Epithelial cell of proximal tubule (primary cell): ENCODE measurements around the gene TMC4. TPM values are rescaled to one million over a fixed set of nuclear protein-coding genes. Genes with fewer than 3 reads are reported as not detected.

ENCODE experiments used
- DNase-seq: peaks from one replicate; pipeline ENCODE4 v3.0.0-alpha.2; 2011; ENCODE audit warnings: low read depth
- H3K4me3 ChIP-seq: 2 replicates; pipeline ENCODE4 v1.5.1; 2011; ENCODE audit warnings: low read depth, mild to moderate bottlenecking, low read length
- total RNA-seq: library from RNA; depleted of rRNA; stranded (reverse); fragments of >200 nt; gene quantifications from 2 replicates; pipeline ENCODE4 v1.2.3, GENCODE V29; 2015
- TF ChIP-seq, protein P1 (sequence below): conservative IDR thresholded peaks from 2 replicates; pipeline ENCODE4 v1.5.1; 2012; ENCODE audit warnings: low read depth, mild to moderate bottlenecking, low read length

The TMC4 gene
- total RNA-seq, 1 donor from 2014 or later = 9.5 TPM

DNA sequence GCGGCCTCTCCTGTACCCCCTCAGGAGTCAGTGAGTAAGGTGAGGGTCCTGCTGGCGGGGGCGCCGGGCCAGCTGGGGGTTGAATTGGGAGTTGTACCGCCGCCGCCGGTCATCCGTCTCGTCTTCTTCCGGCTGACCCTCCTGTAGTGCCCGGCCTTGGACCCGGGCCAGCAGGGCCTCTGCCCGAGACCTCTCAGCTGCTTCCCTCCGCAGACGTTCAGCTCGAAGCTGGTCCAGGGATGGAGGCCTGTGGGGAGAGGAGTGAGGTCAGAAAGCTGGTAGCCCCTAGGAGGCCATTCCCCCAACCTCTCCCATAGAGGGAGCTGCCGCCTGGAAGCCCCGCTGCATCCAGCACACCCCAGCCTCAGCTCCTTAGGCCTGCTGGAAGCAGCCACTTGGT lies 17.3 kb downstream of the TMC4 start:
- no peak overlapping the region for H3K4me3 ChIP-seq
- no peak for DNase-seq
- TF ChIP-seq, protein P1, sequence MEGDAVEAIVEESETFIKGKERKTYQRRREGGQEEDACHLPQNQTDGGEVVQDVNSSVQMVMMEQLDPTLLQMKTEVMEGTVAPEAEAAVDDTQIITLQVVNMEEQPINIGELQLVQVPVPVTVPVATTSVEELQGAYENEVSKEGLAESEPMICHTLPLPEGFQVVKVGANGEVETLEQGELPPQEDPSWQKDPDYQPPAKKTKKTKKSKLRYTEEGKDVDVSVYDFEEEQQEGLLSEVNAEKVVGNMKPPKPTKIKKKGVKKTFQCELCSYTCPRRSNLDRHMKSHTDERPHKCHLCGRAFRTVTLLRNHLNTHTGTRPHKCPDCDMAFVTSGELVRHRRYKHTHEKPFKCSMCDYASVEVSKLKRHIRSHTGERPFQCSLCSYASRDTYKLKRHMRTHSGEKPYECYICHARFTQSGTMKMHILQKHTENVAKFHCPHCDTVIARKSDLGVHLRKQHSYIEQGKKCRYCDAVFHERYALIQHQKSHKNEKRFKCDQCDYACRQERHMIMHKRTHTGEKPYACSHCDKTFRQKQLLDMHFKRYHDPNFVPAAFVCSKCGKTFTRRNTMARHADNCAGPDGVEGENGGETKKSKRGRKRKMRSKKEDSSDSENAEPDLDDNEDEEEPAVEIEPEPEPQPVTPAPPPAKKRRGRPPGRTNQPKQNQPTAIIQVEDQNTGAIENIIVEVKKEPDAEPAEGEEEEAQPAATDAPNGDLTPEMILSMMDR = no peak

DNA sequence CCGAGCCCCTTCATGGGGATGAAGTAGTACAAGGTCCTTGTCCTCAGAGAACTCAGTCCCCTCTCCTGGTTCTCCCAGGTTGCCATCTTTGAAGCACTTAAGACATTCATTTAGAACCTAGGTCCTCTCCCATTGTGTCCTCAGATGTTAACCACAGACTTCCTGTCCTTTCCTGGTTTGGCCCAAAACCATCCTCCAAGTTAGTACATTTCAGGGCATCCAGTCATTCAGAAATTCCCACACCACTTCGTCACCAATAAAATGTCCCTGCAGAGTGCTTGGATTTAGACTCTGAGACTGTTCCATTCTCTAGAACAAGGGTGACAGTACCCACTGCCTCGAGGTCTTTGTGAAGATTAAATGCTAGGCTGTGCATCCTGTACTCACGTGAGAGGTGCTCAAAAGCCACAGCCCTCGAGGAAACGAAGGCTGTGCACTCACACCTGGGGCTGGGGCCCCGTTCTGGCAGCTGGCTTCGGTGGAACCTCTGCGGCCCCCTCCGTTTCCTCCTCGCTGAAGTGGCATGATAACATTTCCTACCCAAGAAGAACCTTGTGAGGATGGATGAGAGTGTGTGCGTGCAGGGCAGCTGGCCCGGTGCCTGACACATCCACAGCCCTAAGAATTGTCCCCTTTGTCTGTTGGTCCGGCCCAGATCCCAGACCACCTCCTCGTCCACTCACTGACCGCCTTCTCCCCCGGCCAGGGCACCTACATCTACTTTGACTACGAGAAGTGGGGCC lies 18.2 kb downstream of the TMC4 start:
- H3K4me3 ChIP-seq = no peak overlapping the region
- TF ChIP-seq, protein P1 = no peak
- no peak for DNase-seq

DNA sequence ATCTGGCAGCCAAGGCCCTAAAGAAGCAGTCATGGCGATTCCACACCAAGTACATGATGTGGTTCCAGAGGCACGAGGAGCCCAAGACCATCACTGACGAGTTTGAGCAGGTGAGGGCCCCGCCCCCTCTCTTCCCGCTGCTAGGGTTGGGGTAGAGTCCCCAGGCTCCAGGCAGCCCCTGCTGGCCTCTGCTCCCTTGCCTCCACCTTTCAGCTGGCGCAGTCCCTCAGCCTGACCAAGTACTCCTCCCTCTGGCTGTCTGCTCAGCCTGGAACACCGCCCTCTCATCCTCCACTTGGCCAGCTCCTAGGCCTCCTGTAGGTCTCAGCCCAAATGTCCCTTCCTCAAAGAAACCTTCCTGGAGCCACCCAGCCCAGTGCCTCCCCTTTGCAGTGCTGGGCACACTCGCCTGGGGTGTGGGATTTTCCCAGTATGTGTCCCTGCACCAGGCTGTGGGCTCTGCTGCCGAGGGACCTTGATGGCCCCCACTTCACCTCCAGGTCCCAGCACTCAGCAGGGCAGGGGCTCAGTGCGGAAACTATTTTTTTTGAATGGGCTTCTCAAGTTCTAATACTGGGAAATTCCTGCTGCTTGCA lies 19.1 kb downstream of the TMC4 start:
- DNase-seq = no peak
- H3K4me3 ChIP-seq = no peak overlapping the region
- TF ChIP-seq, protein P1 = no peak

DNA sequence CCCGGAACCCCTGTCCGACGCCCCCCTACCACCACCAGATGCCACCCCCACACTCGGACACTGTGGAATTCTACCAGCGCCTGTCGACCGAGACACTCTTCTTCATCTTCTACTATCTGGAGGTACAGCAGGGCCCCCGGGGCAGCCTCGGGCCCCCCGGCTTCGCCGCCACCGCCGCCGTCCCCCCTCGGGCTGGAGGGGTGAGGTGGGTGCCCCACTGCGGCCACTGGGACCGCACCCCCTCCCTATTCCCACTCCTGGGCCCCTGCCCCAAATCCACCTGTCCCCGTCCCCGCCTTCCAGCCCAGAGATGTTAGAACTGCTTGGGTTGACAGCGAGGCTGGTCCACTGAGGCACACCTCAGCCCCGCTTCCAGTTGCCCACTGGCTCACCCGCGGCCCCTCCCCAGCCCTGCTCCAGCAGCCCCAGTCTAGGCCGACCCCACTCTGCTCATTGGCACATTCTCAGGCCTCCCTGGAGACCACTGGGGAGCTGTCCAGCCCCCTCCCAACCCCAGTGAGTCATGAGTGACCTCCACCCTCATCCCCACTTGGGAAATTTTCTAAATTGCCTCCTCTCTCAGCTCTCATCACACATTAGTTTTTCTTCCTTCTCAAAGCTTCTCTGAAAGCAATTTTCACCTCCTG lies 20.0 kb downstream of the TMC4 start:
- no peak for DNase-seq
- TF ChIP-seq, protein P1 = no peak
- no peak overlapping the region for H3K4me3 ChIP-seq

DNA sequence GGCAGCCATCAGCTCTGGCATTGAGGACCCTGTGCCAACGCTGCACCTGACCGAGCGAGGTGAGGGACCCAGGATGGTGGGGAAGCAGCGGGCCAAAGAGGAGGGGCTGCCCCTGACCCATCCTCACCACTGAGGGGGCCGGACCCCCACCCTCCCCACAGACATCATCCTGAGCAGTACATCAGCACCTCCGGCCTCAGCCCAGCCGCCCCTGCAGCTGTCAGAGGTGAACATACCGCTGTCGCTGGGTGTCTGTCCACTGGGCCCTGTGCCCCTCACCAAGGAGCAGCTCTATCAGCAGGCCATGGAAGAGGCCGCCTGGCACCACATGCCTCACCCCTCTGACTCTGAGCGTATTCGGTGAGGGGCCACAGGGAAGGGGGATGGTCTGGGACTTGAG lies 20.7 kb downstream of the TMC4 start:
- TF ChIP-seq, protein P1 = no peak
- no peak for DNase-seq
- H3K4me3 ChIP-seq = no peak overlapping the region

DNA sequence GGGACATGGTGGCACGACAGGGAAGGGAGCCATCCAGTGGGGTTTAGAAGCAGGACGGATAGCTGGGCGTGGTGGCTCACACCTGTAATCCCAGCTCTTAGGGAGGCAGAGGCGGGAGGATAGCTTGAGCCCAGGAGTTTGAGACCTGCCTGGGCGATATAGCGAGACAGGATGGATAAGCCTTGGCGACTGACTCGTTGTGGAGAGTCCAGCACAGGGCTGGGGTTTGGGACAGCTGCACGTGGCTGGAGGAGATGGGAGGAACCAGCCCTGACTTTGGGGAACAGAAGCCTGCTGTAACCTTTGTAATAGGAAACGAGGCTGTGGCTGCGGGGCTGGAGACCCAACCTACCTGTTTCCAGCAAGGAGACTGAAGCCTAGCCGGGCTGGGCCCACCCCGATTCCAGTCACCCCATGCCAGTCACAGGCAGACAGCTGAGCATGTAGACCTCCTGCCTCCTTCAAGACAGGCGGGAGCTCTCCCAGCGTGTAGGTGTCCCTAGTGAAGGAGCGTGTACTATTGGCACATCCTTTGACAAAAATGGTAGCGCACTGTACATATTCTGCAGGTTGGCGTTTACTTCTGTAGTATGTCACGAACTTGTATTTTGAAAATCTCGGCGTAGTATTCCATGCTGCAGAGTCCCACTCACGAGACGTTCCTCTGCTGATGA lies 21.5 kb downstream of the TMC4 start:
- TF ChIP-seq, protein P1 = no peak

More for the DNA sequence above, 21.5 kb downstream of the TMC4 start:
- no peak for DNase-seq
- H3K4me3 ChIP-seq = no peak overlapping the region
